GM21737 (cell line): ENCODE measurements around the gene RCC2.
"Not testable (repeated sequence)": the region's sequence is repeated elsewhere in the genome, so short reads cannot be mapped to it uniquely, and the experiment has no call there.

Experiments
- ATAC-seq: cut with Tn5 transposase; IDR thresholded peaks from one replicate; pipeline ENCODE4 v1.9.1; 2021; ENCODE audit warnings: mild to moderate bottlenecking, moderate library complexity; ENCODE audit not compliant: unreplicated experiment

Gene RCC2

DNA sequence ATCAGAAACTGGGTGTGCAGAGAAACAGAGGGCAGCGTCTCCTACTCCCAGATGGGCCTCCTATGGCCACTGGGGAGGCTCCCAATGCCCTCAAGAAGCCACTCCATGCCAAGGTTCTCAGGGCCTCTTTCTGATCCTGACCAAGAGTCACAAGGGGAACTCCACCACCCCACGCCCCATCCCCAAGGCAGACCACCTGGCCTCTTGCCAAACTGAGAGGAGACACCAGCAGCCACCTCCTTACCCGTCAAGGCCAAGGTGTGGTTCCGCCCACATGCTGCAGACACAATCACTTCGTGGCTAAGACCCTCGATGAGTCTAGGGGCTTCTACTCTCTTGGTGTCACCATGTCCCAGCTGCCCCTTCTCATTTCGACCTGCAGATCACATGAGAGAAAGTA lies 17.0 kb downstream of the RCC2 start:
- ATAC-seq = no peak

DNA sequence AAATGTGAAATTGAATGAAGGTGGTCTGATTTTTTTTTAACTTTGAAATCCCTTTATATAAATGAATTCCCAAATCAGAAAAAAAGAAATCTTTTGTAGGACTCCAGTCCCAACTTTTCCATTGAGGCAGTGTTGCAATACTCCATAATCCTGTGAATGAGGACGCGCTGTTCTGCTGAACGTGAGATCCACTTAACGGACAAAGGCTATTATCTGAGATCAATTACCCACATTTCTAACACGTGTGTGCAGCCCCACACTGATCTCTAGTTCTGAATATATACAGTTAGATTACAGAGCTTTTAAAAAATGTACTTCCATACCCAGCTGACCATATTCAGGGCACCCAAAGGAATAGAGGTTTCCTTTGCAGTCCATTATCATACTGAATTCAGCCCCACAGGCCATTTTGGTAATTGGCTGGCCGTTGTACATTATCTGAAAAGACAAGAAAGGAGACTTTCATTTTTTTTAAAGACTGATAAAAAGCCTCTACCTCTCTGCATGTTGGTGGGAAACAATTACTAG lies 19.0 kb downstream of the RCC2 start:
- no peak for ATAC-seq

DNA sequence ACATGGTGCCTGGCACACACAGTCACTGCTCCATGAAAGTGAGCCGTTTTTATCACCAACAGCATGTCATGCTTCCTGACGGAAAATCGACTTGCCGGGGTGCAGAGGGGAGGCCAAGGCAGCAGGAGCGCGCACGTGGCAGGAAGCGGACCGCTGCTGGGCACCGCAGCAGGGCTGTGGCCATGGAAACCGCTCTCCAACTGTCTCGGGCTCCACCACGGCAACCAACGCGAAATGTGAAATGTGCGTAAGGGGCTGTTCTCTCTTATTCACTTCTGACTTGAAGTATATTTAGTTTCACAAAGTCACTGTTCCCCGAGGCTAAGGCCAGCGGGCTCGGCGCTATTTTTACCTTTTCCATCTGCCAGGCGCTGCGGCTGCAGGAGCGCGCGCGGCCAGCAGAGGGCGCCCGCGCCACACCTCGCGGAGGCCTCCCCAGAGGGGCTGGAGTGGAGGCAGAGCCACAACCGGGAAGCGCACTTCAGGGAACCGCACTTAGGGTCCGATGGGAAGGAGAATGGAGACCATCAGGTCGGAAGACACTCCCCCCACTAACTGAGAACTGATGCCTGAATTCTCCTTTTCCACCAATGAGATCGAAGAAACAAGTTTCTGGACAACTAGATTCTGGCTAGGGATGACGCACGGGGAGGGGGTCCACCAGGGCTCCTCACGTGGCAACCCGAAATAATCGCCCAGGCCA lies 19.7 kb downstream of the RCC2 start:
- no peak for ATAC-seq

DNA sequence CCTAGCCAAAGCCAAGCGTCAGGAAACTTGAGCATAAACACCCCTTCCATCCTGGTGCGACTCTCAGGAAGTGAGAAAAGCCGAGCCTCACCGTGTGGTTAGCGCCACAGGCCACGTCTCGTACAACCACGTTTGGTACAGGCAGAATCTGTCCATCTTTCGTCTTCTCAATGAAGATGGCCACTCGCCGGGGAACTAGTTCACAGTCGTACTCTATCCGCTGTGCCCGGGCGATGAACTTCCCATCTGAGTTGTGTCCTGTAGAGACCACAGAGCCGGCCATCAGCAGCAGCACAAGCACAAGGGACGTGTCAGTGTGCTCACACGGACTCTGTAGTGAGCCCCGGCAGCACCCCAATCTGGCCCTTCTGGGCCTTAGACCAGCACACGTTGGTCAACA lies 23.1 kb downstream of the RCC2 start:
- no peak for ATAC-seq

DNA sequence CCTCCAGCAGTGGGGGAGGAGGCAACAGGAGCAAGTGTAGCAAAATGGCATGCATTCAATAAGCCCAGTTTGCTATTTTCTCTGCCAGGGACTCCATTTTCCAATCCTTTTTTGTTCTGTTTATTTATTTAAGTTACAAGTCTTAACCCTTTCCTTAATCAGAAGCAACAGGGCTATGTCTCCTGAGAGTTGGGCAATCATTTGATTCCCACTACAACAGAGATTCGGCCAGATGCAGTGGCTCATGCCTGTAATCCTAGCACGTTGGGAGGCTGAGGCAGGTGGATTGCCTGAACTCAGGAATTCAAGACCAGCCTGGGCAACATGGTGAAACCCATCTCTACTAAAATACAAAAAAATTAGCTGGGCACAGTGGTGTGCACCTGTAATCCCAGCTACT lies 25.5 kb downstream of the RCC2 start:
- ATAC-seq = no peak

DNA sequence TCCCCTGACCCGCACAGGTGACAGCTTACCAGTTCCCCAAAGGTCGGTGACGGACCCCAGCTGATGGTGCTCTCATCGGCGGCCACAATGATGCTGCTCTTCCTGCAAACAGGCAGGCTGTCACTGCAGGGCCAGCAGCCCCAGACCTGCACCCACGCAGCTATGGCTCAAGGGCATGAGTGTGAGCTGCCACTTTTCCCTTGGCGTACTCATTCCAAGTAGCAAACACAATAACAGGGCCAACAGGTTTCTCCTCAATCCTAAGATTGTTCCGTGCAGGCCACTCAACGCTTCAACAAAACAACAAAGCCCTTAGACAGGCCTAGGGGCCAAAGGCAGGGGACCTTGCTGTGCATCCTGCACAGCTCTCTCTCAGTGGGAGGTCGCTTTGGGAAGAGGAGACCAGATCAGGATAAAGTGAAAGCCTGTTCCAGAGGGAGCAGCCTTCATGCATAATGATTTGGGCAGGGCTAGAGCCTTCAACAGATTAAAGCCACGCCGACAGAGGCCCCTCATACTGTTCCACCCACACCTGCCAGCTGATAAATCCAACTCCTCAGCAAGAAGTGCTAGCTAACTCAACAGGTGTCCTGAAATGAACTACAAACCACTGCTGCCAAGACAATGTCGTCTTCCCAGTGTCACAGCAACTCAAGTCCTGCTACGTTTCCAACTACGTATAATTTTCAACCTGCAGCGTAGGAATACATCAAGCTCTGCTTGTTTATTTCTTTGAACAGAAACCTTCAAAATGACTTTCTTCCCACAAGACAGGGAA lies 27.2 kb downstream of the RCC2 start:
- no peak for ATAC-seq

DNA sequence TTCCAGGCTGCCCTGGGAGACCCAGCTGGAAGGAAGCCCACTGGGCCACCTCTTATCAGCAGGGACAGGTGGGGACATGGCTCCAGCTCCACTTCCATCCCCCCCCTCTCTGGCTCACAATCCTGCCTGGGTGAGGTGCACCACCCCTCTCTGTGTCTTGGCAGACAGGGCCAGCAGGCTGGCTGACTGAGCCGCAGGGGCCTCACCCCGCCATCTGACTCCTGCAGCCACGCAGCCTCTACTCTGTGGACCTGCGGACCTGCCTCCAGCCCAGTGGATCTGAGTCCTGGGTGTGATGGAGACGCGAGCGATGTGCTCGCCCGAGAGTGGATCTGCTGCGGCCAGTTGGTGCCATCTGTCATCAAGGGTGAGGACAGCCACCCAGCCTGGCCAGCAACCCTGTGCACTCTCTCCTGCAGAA lies 30.1 kb downstream of the RCC2 start:
- ATAC-seq = no peak

DNA sequence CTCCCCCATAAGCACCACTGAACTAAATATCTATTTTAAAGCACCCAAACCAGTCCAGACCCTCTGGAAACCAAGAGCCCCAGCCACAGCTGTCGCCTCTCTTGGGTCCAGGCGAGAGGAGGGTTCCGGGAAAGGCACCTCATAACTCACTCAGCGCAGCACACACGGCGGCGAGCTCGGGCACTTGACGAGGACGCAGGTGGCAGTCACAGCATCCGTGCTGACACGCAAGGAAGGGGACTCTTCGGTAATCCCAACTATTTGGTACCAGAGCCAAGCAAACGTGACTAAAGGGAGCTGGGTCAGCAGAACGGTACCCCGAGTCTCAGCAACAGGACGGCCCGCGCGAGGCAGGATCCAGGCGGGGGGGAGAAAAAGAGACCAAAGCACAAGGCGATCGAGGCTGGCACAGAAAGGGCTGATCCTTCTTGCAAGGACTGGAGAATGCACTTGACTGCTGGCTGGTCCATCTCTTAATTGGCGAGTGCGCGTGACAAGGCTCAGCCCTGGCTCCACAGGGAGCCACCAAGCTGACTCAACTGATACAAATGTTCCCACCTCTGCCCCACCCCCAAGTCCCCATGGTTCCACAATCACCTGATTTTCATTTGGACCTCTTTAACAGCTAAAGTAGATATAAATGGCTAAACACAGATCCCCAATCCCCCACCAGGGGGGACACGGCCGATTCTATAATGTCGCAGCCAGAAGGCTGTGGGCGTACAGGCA lies 31.5 kb downstream of the RCC2 start:
- not testable (repeated sequence) for ATAC-seq

DNA sequence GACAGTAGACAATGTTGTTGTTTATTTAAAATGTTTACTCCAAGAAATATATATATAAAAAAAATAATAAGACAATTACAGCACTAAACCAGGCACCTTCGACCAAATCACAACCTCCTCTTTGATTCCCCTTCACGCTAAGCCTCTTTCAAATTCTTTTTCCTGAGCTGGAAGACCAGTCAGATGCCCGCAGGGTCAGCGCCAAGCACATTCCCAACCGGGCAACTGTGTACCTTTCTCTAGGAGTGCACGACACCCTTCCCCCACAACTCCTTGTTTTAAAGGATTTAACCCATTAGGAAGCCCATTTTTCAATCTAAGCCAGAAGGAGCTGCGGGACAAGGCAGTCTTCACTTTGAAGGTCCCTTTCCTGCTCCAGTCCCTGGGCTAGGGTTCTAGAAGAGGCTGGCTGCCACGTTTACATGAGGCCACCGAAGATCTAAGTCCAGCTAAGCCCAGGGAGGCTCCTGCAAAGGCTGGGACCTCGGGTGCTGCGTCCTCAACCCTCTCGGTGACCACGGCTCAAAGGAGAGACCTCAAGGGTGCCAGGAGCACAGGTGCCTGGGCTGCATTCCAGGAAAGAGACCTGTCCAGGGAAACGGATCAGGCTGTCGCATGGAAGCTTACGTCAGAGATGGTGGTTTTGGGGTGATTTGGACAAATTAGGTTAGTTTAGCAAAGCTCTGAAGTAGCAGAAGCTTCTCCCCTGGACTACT lies 32.6 kb downstream of the RCC2 start:
- ATAC-seq = not testable (repeated sequence)

DNA sequence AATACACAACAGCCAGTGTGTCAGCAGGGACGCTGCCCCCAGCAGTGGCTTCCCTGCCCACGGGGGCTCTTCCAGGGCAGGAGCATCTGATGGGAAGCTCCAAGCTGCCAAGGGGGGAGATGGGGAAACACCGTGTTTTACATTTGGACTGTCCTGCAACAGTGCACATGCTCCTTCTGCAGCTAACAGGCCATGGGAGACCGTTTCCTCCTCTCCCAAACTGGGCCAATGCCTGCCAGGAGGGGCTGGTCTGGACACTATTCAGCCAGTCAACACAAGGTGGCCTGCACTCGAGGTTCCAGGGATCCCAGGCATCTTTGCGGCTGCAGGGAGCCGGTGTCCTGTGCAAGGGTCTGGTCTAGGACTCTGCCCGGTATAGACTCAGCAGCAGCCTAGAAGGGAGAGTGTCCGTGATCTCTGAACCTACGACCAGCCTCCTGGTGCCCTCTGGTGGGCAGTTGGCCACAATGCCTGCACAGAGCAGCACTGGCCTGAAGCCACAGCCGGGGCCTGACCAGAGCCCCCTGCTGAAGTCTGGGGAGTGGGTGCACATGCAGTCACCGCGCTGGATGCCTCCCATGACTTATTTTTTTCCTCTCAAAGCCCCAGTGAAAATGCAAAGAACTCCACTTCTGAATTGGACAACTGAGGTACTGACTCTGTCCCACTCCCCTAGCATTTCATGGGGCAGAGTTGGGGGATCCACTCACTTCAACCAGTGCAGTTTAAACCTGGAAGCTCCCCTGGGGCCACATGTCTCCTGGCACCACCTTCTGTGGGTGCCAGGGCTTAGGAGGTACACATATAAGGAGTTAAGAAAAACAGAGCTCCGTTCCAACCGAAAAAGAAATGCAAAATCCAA lies 33.3 kb downstream of the RCC2 start:
- no peak for ATAC-seq

DNA sequence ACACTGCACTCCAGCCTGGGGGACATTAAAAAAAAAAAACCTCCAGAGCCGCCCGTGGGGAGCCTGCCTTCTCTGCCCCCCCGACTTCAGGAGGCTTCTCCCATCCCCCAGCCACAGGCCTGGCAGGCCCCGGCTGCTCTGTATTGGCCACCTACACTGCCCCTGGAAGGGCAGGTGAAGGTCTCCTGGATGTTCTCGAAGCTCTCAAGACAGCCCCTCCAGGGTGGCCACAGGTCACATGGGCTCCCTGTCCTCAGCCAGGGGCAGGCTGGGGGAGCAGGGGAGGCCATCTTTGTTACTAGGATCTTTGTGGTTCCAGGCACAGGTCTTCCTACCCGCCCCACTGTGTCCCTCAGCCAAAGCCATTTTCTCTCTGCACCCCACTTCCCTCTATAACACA lies 34.7 kb downstream of the RCC2 start:
- ATAC-seq = no peak

DNA sequence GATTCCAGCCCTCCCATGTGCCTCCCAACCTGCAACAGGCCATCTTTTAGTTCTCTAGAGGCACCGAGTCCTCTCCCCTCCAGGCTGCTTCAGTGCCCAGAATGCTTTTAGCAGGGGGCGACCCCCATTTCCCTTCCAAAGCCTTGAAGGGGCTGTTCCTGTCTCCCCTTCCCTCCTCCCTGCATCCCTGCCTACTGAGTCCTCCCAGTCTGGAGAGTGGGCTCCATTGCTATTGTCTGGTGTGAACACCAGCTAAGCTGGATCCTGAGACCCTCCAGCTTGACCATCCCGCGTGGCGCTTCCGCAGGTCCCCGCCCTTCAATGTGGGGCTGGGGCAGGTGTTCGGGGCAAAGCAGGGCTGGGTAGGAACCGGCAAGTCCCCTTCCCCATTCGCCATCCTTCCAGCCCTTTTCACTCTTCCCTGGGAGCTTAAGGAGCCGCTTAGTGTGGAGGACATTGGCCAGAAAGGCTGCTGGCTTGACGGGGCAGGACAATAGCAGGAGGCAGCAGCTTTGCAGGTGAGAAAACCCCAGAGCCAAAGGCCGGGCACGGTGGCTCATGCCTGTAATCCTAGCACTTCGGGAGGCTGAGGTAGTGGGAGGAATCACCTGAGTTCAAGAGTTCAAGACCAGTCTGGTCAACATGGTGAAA lies 35.3 kb downstream of the RCC2 start:
- no peak for ATAC-seq

DNA sequence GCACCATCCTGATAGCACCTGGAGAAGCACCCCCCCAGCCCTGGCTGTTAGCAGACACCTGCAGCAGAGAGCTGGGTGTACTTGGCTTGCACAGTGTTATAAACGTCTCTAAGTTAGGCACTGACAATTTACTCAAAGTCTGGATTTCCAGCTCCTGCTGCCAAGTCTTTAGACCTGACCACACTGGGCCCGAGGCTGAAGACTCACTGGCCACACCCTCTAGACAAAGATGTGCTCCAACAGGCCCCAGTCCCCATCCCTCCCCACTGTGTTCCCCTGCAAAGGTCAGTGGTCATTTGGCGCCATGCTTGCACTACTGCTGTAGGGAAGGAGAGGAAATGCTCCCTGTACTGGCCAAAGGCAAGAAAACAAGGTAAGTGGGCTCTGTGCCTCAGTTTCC lies 36.4 kb downstream of the RCC2 start:
- ATAC-seq = no peak

DNA sequence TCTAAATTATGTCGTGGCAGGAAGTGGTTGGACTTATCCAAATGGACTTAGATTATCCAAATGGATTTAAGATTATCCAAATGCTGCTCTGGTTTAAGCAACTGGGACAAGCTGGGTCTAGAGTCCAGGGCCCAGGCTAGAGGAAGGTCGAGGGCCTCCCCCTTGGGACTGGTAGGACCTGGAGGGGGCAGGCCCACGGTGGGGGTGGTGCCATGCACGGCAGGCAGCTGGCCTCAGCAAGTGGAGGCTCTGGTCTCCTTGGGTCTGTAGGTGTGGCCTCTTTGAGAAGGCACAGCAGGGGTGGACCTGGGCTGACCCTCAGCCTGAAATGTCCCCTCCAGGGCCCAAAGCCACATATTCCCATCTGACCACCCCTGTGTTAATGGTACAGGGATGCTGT lies 37.6 kb downstream of the RCC2 start:
- no peak for ATAC-seq

DNA sequence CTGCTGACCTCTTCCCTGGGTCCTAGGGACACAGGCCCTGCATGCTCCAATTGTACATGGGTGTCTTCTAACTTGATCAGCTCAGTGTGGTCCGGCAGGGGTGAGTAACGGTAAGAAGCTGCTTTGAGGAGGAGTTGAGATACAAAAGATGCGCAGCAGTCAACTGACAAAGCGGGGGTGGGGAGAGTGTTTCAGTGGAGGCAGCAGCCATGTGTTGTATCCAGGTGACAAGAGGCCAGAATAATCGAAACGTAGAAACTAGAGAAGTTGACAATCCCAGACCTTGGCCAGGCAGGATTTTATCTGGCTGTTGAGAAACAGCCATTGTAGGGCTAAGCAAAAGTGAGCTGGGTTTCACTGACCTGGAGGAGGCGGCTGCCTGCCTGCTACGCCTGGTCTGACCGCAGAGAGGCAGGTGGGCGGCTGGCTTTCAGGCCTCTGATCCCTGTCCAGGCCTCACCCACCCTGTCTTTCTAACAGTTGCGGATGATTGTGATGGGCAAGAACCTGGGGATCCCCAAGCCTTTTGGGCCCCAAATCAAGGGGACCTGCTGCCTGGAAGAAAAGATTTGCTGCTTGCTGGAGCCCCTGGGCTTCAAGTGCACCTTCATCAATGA lies 38.6 kb downstream of the RCC2 start:
- ATAC-seq = no peak

DNA sequence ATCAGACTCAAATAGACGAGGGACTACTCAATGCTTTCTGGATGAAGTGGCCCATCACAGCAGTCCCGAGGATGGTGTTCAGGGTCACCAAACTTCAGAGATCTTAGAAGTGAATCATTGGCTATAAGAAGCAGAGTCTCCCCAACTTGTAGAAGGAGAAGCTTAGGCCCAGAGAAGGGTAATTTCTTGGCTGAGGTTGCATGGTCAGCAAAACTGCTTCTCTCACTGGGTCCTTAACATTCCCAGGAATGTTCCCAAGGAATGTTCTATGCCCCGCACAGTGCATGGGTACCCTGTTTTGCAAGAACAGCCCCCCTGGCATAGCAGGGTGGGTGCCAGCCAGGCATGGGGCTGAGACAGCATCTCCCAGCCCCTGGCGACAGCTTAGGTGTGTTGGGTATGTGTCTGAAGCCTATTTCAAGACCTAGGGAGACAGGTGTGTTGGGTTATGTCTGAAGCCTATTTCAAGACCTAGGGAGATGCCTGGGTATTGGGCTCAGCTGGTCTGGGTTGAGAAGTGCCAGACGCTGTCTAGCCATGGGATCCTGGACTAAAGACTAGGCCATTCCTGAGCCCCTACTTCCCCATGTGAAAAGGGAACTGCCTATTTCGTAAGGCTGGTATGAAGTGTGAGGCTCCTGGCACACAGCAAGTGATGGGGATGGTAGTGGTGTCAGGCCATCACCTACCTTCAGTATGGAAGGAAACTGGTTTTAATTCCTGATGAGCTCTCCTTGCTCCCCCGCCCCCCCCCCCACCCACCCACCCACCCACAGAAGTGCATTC lies 41.4 kb downstream of the RCC2 start:
- no peak for ATAC-seq

DNA sequence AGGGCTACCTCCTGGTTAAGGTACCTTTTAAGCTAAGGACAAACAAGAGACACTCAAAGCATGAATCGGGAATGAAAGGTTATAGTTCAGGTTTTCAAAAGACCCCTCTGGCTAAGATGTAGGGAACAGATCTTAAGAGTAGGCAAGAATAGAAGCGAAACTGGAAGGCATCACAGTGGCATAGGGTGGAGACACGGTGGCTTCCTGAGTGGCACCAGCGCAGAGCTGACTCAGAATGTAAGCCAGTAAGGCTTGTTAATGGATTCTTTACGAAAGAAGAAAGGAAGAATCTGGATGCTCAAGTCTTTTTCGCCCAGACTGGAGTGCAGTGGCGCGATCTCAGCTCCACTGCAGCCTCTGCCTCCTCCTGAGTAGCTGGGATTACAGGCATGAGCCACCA lies 46.2 kb downstream of the RCC2 start:
- no peak for ATAC-seq

DNA sequence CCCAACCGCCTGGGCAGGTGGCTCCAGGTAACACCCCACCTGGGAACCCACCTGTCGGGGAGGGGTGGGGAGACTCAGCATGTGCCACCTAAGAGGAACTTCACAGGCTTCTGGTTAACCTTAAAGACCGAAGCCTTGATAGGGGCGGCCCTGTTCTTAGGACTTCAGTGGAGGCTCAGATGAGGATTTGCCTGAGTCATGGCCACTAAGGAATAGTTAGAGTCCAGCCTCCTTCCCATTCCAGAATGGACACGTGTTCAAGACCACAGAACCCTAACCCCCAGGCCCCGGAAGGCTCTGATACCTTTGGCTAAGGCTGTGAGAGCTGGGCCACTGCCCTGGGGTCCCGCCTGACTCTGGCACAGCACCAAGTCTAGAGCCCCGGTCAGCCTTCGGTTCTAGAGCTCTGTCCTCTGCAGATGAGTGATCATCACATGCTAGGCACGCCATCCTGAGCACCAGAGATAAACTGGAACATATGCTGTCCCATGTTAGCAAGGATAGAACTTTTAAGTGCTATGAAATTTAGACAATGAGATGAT lies 47.2 kb downstream of the RCC2 start:
- ATAC-seq = no peak
